Fibroblast of lung (primary cell): ENCODE data around the gene CCDC80.

ENCODE experiments used
- EZH2 ChIP-seq: IDR thresholded peaks from 2 replicates; pipeline ENCODE4 v1.5.1; 2012; ENCODE audit warnings: low read length, control low read depth, mild to moderate bottlenecking; ENCODE audit errors: missing control alignments
- TF ChIP-seq, protein P1 (sequence below), 2 donors: IDR thresholded peaks in 1 of 2; conservative IDR thresholded peaks in 1 of 2; 1 replicate in 1 of 2; 2 replicates in 1 of 2; pipeline ENCODE4 v1.5.1; 2011 to 2012; ENCODE audit warnings: low read length in 2 of 2, control low read depth in 1 of 2, inconsistent platforms in 1 of 2, low read depth in 1 of 2, mild to moderate bottlenecking in 1 of 2

DNA sequence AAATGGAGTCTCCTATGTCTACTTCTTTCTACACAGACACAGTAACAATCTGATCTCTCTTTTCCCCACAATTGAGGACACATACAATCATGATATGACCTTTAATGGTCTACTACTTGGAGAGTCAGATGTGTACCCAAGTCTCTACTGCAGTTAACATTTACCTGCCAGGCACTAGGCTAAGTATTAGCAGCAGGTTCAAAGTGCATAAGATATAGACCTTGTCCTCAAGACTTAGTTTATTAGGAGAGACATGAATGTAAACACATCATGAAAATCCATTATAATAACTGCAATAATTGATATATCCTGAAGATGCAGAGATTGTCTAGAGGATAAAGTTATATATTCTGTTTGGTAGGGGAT lies 76.0 kb downstream of the CCDC80 start:
- TF ChIP-seq EZH2: no peak
- TF ChIP-seq, protein P1, sequence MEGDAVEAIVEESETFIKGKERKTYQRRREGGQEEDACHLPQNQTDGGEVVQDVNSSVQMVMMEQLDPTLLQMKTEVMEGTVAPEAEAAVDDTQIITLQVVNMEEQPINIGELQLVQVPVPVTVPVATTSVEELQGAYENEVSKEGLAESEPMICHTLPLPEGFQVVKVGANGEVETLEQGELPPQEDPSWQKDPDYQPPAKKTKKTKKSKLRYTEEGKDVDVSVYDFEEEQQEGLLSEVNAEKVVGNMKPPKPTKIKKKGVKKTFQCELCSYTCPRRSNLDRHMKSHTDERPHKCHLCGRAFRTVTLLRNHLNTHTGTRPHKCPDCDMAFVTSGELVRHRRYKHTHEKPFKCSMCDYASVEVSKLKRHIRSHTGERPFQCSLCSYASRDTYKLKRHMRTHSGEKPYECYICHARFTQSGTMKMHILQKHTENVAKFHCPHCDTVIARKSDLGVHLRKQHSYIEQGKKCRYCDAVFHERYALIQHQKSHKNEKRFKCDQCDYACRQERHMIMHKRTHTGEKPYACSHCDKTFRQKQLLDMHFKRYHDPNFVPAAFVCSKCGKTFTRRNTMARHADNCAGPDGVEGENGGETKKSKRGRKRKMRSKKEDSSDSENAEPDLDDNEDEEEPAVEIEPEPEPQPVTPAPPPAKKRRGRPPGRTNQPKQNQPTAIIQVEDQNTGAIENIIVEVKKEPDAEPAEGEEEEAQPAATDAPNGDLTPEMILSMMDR (conservative IDR thresholded peaks at IDR 0.05 in 1 of 2, IDR thresholded peaks at IDR 0.05 in 1 of 2; ENCODE audit: low read depth in 1 of 2, low read length in 2 of 2): no peak
